ENCODE results near the gene KCNS3.

KCNS3 gene

DNA sequence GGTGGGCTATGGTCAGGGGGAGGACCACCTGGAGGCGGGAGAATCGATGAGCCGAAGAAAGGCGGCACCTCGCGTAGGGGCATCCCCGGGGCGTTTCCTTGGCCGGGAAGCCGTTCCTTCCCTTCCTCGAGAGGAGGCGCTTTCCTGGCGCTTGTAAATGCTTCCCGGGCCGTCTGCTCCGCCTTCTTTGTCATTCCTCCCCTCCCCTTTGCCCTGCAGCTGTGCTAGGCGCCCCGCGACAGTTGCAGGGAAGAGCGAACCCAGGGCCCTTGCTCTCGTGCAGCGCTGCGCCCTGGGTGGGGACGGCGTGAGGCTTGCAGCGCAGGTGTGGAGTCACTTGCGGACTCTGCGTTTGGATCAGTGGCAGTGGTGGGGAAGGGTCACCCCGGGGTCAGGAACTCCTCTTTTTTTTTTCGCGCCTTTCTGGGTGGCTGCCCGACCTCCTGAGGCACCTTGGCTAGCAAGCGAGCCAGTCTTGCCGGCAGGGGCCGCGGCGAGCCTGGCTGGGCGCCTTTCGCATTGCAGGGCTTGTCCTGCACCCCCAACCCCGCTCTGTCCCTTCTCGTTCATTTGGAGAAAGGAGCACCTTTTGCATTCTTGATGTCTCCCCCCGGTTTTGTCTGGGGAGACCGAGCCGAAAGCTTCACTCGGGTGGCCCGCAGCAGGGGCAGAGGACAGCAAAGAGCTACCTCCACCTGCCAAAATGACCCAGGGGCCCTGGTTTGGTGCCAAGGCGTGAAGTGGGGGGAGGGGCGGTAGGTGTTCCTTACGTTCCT is 858 bp downstream of the KCNS3 start:
- ATAC-seq = peak; percentile 53
- TF ChIP-seq ZFP3 (CRISPR knock-in tag; IDR thresholded peaks at IDR 0.05) = no peak
- TF ChIP-seq ZC3H10 (CRISPR knock-in tag; IDR thresholded peaks at IDR 0.05) = no peak
- TF ChIP-seq PPARA (CRISPR knock-in tag; IDR thresholded peaks at IDR 0.05; ENCODE audit: borderline replicate concordance) = no peak
- TF ChIP-seq, protein P1, sequence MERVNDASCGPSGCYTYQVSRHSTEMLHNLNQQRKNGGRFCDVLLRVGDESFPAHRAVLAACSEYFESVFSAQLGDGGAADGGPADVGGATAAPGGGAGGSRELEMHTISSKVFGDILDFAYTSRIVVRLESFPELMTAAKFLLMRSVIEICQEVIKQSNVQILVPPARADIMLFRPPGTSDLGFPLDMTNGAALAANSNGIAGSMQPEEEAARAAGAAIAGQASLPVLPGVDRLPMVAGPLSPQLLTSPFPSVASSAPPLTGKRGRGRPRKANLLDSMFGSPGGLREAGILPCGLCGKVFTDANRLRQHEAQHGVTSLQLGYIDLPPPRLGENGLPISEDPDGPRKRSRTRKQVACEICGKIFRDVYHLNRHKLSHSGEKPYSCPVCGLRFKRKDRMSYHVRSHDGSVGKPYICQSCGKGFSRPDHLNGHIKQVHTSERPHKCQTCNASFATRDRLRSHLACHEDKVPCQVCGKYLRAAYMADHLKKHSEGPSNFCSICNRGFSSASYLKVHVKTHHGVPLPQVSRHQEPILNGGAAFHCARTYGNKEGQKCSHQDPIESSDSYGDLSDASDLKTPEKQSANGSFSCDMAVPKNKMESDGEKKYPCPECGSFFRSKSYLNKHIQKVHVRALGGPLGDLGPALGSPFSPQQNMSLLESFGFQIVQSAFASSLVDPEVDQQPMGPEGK (CRISPR knock-in tag; IDR thresholded peaks at IDR 0.05; ENCODE audit: borderline replicate concordance) = no peak
- TF ChIP-seq ZNF70 (CRISPR knock-in tag; IDR thresholded peaks at IDR 0.05) = no peak
- TF ChIP-seq ZNF565 (CRISPR knock-in tag; conservative IDR thresholded peaks at IDR 0.05; ENCODE audit: low read depth) = no peak
- no peak for TF ChIP-seq ISL1 (CRISPR knock-in tag; IDR thresholded peaks at IDR 0.05)
- TF ChIP-seq ZNF8 (CRISPR knock-in tag; IDR thresholded peaks at IDR 0.05) = no peak
- TF ChIP-seq BACH2 (CRISPR knock-in tag; IDR thresholded peaks at IDR 0.05; ENCODE audit: borderline replicate concordance) = no peak
- TF ChIP-seq TOX (CRISPR knock-in tag; IDR thresholded peaks at IDR 0.05; ENCODE audit: borderline replicate concordance) = no peak
- no peak for TF ChIP-seq GLIS3 (CRISPR knock-in tag; IDR thresholded peaks at IDR 0.05)
- TF ChIP-seq TCF4 (CRISPR knock-in tag; IDR thresholded peaks at IDR 0.05; ENCODE audit: borderline replicate concordance) = no peak
- TF ChIP-seq, protein P2, sequence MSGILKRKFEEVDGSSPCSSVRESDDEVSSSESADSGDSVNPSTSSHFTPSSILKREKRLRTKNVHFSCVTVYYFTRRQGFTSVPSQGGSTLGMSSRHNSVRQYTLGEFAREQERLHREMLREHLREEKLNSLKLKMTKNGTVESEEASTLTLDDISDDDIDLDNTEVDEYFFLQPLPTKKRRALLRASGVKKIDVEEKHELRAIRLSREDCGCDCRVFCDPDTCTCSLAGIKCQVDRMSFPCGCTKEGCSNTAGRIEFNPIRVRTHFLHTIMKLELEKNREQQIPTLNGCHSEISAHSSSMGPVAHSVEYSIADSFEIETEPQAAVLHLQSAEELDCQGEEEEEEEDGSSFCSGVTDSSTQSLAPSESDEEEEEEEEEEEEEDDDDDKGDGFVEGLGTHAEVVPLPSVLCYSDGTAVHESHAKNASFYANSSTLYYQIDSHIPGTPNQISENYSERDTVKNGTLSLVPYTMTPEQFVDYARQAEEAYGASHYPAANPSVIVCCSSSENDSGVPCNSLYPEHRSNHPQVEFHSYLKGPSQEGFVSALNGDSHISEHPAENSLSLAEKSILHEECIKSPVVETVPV (CRISPR knock-in tag; IDR thresholded peaks at IDR 0.05) = no peak
- TF ChIP-seq SNAI2 (CRISPR knock-in tag; IDR thresholded peaks at IDR 0.05) = no peak
- TF ChIP-seq, protein P3, sequence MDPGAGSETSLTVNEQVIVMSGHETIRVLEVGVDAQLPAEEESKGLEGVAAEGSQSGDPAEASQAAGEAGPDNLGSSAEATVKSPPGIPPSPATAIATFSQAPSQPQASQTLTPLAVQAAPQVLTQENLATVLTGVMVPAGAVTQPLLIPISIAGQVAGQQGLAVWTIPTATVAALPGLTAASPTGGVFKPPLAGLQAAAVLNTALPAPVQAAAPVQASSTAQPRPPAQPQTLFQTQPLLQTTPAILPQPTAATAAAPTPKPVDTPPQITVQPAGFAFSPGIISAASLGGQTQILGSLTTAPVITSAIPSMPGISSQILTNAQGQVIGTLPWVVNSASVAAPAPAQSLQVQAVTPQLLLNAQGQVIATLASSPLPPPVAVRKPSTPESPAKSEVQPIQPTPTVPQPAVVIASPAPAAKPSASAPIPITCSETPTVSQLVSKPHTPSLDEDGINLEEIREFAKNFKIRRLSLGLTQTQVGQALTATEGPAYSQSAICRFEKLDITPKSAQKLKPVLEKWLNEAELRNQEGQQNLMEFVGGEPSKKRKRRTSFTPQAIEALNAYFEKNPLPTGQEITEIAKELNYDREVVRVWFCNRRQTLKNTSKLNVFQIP (CRISPR knock-in tag; IDR thresholded peaks at IDR 0.05; ENCODE audit: borderline replicate concordance, low read depth) = no peak
- no peak for TF ChIP-seq CSDC2 (CRISPR knock-in tag; IDR thresholded peaks at IDR 0.05)
- TF ChIP-seq, protein P4, sequence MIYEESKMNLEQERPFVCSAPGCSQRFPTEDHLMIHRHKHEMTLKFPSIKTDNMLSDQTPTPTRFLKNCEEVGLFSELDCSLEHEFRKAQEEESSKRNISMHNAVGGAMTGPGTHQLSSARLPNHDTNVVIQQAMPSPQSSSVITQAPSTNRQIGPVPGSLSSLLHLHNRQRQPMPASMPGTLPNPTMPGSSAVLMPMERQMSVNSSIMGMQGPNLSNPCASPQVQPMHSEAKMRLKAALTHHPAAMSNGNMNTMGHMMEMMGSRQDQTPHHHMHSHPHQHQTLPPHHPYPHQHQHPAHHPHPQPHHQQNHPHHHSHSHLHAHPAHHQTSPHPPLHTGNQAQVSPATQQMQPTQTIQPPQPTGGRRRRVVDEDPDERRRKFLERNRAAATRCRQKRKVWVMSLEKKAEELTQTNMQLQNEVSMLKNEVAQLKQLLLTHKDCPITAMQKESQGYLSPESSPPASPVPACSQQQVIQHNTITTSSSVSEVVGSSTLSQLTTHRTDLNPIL (CRISPR knock-in tag; IDR thresholded peaks at IDR 0.05; ENCODE audit: low read depth) = no peak
- TF ChIP-seq, protein P5, sequence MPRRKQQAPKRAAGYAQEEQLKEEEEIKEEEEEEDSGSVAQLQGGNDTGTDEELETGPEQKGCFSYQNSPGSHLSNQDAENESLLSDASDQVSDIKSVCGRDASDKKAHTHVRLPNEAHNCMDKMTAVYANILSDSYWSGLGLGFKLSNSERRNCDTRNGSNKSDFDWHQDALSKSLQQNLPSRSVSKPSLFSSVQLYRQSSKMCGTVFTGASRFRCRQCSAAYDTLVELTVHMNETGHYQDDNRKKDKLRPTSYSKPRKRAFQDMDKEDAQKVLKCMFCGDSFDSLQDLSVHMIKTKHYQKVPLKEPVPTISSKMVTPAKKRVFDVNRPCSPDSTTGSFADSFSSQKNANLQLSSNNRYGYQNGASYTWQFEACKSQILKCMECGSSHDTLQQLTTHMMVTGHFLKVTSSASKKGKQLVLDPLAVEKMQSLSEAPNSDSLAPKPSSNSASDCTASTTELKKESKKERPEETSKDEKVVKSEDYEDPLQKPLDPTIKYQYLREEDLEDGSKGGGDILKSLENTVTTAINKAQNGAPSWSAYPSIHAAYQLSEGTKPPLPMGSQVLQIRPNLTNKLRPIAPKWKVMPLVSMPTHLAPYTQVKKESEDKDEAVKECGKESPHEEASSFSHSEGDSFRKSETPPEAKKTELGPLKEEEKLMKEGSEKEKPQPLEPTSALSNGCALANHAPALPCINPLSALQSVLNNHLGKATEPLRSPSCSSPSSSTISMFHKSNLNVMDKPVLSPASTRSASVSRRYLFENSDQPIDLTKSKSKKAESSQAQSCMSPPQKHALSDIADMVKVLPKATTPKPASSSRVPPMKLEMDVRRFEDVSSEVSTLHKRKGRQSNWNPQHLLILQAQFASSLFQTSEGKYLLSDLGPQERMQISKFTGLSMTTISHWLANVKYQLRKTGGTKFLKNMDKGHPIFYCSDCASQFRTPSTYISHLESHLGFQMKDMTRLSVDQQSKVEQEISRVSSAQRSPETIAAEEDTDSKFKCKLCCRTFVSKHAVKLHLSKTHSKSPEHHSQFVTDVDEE (CRISPR knock-in tag; IDR thresholded peaks at IDR 0.05) = no peak

DNA sequence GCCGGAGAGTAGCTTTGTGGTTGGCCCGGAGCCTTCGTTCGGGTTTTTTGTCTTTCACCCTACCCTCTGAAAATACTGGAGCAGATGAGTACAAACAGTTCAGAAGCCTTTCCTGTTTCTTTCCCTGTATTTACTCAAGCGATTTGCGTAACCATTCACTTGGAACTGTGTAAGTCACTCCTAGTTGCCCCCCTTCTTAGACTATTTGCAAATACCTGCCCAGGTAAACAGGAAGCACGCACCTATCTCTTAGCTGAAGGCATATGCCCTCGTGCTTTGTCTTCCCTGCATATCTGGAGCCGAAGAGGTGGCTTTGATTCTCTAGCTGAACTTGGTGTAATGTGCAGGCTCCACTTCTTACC is 1.4 kb downstream of the KCNS3 start:
- TF ChIP-seq CSDC2 (CRISPR knock-in tag; IDR thresholded peaks at IDR 0.05) = no peak
- TF ChIP-seq ZFP30 (CRISPR knock-in tag; IDR thresholded peaks at IDR 0.05) = no peak
- no peak for TF ChIP-seq ZFP3 (CRISPR knock-in tag; IDR thresholded peaks at IDR 0.05)
- no peak for TF ChIP-seq ARNTL (CRISPR knock-in tag; IDR thresholded peaks at IDR 0.05; ENCODE audit: borderline replicate concordance, low read depth)
- ATAC-seq = no peak

Data from SK-N-SH treated with all-trans-retinoic acid at 6 μM for 48 hours (cell line).